Dermis blood vessel endothelial cell (primary cell): ENCODE data around the gene ZNF358. TPM values are rescaled to one million over a fixed set of nuclear protein-coding genes. Genes with fewer than 3 reads are reported as not detected.

ENCODE experiments used
- DNase-seq: peaks from one replicate; pipeline ENCODE4 v3.0.0; 2010
- total RNA-seq: library from RNA; depleted of rRNA; stranded (reverse); fragments of >200 nt; gene quantifications from 2 replicates; pipeline ENCODE4 v1.2.3, GENCODE V29; 2014

The ZNF358 gene
- 20.9 and 36.6 TPM in 2 replicates for total RNA-seq

- DNase-seq, result peak; percentile 76
Measured at GRCh38 chr19:7515645-7516151, at the start of gene ZNF358. Gene ZNF358 (plus strand): TSS chr19:7516103. CDS start chr19:7519243, 3,140 bp downstream.

DNA sequence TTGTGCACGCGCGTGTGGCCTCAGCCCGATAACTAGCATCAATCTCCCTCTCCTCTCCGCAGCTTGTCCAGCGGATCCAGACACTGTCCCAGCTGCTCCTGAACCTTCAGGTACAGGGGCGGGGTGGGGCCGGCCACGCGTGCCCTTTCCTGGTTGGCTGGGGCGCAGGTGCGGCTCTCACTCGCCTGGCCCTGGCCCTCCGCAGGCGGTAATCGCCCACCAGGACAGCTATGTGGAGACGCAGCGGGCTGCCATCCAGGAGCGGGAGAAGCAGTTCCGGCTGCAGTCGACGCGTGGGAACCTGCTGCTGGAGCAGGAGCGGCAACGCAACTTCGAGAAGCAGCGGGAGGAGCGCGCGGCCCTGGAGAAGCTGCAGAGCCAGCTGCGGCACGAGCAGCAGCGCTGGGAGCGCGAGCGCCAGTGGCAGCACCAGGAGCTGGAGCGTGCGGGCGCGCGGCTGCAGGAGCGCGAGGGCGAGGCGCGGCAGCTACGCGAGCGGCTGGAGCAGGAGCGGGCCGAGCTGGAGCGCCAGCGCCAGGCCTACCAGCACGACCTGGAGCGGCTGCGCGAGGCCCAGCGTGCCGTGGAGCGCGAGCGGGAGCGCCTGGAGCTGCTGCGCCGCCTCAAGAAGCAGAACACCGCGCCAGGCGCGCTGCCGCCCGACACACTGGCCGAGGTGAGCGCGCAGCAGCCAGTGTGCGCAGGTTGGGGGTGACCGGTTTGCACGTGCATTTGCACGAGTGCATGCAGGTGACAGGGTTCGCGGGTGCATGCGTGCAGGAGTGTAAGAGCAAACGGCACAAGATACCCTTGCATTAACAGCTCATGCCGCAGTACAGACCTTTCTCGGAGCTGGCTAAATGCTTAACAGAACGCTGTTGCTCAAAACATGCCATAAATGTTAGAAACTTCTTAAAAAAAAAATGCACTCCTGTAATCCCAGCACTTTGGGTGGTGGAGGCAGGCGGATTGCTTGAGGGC, 48.6 kb upstream of the ZNF358 start:
- no peak for DNase-seq

DNA sequence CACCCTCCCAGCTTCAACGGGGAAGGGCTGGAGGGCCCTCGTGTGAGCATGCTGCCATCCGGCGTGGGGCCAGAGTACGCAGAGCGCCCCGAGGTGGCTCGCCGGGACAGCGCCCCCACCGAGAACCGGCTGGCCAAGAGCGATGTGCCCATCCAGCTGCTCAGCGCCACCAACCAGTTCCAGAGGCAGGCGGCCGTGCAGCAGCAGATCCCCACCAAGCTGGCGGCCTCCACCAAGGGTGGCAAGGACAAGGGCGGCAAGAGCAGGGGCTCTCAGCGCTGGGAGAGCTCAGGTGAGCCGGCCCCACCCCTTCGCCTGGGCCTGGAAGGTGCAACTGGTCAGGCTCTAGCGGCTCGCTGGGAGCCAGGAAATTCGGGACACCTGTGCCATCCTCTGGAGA, 47.1 kb upstream of the ZNF358 start:
- no peak for DNase-seq

GRCh38 chr19:7469669-7470285, 46.1 kb upstream of the ZNF358 start:
- no peak for DNase-seq

DNA sequence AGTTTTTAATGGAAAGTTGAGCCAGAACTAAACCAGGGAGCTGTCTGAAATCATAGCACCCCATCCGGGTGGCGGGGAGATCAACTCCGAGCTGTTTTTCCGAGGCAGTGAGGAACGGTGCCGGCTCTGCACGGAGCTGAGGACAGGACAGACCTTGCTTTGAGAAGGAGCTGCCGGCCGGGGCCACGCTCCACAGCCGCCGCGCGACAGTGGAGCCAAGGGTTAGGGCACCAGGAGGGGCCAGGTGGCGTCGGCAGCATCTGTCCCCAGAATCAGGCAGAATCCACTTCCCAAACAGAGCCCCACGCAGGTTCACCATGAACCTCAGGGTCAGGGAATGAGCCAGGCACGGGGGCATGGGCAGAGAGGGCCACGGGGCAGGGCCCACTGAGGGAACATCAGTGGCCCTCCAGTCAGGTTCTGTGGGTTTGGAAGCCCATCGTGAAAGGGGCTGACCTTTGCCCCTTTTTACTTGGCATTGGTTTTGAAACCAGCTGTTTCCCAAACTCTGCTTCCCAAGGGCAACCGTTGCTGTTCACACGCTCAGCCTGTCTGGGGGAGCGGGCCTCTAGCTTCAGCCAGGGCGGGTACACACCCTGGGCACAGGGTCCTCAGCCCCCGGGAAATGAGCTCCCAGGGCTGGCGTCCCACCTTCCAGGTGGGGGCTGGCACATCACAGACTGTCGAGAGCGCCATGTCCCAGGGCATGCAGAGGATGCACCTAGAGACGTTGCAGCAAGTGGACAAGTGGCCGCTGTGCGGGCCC, 45.2 kb upstream of the ZNF358 start:
- DNase-seq, result no peak

- no peak for DNase-seq
Measured at GRCh38 chr19:7471696-7472615, 43.9 kb upstream of the ZNF358 start.

DNA sequence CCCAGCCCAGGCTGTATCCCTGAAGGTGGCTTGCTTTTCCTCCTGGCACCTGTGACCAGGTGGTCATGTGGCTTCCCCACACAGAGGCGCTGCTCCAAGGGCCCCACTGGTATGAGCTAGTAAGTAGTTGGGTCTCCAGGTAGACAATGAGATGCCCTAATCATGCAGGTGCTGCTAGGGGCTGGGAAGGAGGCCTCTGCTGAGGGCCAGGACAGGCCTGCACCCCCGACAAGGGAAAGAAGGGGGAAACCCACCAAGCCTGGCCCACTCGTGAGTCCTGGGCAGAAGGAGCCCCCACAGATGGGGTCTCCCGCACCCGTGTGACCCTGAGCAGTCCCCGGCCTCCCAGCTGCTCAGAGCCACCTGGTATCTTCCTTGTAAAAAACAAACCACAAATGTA, 40.2 kb upstream of the ZNF358 start:
- no peak for DNase-seq

DNA sequence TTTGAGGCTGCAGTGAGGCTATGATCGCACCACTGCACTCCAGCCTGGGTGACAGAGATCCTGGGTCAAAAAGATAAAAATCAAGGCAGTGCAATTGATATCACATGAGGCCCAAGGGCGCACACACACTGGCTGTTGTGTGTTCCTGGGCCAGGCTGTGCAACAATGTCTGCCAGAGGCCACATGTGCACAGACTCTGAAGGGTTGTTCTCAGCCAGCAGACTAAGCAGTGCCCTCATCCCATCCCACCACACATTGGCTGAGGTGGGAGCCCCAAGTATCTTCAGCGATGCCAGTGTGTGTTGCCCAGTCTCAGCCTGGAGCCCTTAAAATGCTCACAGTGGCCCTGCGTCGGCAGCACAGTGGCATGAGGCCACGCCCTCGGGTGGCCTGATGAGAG, 39.7 kb upstream of the ZNF358 start:
- no peak for DNase-seq

DNA sequence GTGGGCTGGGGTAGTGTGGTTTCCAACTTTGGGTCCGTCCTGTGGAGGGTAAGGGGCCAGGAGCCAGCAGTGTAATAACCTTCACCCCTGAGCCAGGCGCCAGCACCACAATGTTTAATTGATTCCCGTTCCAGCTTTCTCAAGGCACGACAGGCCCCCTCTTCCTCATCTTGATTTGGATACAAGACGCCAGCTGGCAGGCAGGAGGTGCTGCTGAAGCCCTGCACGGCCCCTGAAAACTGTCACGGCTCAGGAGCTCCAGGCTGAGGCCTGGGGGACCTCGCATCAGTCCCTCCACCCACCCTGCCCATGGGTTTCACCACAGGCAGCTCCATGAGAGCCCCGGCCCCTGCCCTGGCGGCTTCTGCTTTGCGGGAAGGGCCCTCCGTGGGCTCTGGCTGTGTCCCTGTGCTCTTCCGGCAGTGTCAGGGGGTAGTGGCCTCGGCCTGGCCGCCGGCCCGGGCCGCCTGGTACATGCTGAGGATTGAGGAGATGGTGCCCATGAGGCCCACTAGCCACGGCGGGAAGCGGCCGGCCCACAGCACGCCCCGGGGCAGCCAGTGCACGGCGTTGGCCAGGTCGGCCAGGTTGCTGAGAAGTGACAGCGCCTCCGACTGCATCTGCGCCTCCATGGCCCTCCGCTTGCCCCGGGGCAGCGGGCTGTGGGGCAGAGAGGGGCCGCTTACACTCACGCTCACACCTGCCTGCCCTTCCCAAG, 39.0 kb upstream of the ZNF358 start:
- DNase-seq, result no peak

GRCh38 chr19:7477758-7478157, 38.1 kb upstream of the ZNF358 start:
- no peak for DNase-seq

GRCh38 chr19:7478173-7478842, 37.6 kb upstream of the ZNF358 start:
- DNase-seq, result no peak

GRCh38 chr19:7478843-7479227, 37.1 kb upstream of the ZNF358 start:
- no peak for DNase-seq

- no peak for DNase-seq
Measured at GRCh38 chr19:7480222-7480969, 35.5 kb upstream of the ZNF358 start.

DNA sequence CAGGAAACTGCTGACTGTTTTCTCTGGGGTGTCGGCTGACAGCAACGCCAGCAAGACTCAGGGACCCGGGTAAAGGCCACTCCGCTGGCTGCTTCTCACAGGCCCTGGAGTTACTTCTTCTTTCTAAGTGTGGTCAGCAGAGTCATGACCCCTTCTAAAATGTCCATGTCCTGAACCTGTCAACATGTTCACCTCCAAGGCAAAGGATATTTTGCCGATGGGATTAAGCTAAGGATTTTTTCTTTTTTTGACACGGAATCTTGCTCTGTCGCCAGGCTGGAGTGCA, 35.0 kb upstream of the ZNF358 start:
- DNase-seq, result no peak

DNA sequence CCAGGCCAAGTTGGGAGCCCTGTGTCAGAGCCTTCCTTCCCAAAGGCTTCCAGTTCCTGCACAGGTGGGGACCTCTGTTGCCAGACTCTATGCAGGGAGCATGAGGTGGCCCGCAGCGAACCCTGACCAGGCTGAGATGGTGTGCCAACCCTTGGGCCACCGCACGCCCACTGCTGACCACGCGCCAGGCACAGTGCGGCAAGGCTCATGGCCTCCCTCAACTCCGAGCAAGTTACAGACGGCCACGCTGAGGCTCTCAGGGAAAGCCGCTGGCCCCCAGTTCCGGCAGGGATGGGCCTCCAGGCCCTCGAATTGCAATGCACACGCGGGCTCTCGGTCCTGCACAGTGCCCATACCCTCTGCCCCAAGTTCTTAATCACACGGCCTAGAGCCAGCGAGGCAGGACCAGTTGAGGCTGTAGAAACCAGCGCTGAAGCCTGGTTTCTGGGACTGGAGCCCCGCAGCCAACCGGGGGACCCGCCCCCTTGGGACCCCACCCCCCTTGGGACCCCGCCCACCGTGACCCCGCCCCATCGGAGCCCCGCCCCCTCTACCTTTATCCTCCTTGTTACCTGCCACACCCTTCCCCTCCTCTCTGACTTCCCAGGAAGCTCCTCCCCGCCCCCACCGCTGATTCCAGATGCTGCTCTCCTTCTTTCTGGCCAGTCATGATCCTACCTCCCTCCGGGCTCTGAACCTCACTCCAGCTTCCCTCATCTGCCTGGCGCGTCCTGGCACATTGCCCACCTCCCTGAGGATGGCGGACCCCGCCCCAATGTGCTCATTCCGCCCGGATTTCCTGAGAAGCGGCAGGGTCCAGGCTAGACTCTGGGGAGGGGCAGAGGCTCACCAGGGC, 33.1 kb upstream of the ZNF358 start:
- peak; percentile 35 for DNase-seq

DNA sequence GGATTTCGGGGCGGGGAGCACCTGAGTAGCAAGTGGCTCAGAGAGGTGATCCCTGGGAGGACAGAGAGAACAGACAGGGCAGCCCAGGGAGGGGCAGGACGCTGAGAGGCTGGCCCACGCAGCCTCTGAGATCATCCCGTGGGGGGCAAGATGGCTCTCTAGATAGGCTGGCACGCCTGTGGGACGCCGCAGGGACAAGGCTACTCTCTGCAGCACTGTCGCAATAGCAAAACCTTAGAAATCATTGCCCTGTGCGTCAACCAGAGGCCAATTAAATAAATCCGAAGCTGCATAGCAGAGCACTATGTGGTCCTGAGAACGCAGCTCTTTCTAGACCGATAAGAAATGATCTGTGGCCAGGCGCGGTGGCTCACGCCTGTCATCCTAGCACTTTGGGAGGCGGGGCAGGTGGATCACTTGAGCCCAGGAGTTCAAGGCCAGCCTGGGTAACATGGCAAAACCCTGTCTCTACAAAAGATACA, 32.1 kb upstream of the ZNF358 start:
- DNase-seq, result no peak

DNA sequence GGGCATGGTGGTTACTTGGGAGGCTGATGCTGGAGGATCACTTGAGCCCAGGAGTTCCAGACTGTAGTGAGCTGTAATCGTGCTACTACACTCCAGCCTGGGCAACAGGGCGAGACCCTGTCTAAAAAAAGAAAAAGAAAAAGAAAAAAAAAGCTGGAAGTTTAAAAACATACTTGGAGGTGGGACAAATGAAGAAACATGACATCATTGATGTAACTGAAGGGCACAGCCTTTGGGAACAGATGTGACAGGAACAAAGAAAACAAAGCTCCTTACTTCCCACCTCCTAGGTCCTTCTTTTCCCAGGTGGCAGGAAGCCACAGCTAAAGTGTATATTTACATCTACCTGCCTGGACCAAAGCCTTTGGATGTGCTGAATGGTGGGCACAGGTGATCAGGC, 29.0 kb upstream of the ZNF358 start:
- no peak for DNase-seq

GRCh38 chr19:7488736-7489353, 27.1 kb upstream of the ZNF358 start, which contains the start of gene PEX11G:
Gene PEX11G (minus strand): TSS chr19:7489035. CDS start chr19:7489010, 25 bp downstream.
- peak; percentile 93 for DNase-seq
